Upper lobe of right lung (tissue), 1 donor: ENCODE data around the gene RPUSD4. TPM values are rescaled to one million over a fixed set of nuclear protein-coding genes. Genes with fewer than 3 reads are reported as not detected.
A peak's percentile ranks its signal among the peaks of the same experiment; 100 is the strongest.

Experiments
- ATAC-seq: fragments of 200-7000 bp; cut with Tn5 transposase; one replicate; pipeline ENCODE4 v1.9.1; 2020; ENCODE audit warnings: mild to moderate bottlenecking, moderate library complexity
- DNase-seq: peaks from one replicate; pipeline ENCODE4 v3.0.0-alpha.2; 2020
- H3K27ac ChIP-seq: fragments of 200-600 bp; one replicate; pipeline ENCODE4 v1.8.0; 2022
- H3K27me3 ChIP-seq: fragments of 200-600 bp; one replicate; pipeline ENCODE4 v1.8.0; 2022; ENCODE audit warnings: mild to moderate bottlenecking
- H3K36me3 ChIP-seq: fragments of 200-600 bp; one replicate; pipeline ENCODE4 v1.8.0; 2022
- H3K4me1 ChIP-seq: fragments of 200-600 bp; one replicate; pipeline ENCODE4 v1.8.0; 2022
- H3K4me3 ChIP-seq: fragments of 200-600 bp; one replicate; pipeline ENCODE4 v1.8.0; 2022; ENCODE audit warnings: mild to moderate bottlenecking
- H3K9me3 ChIP-seq: fragments of 200-600 bp; one replicate; pipeline ENCODE4 v1.8.0; 2022
- intact Hi-C: fragments of 100-400 bp; cut with DNase I; formaldehyde crosslinking; loops from one replicate; pipeline ENCODE4 v1.11.0; 2022
- total RNA-seq: library from RNA; stranded (reverse); fragmentation: NEBNext Ultra II Directional; extraction: Animal tissue kit (Norgen Biotek cat#: 25700); gene quantifications from one replicate; pipeline ENCODE4 v1.2.1, GENCODE V29; 2021
- TF ChIP-seq, protein P1 (sequence below): fragments of 200-600 bp; IDR thresholded peaks from one replicate; pipeline ENCODE4 v1.8.0; 2022; ENCODE audit warnings: antibody characterized with exemption
- donor health status: DM: no; HTN: yes; CAD: no; lungs with severe emphysema.

Gene RPUSD4
- total RNA-seq, 1 donor from 2014 or later: 21.6 TPM

DNA sequence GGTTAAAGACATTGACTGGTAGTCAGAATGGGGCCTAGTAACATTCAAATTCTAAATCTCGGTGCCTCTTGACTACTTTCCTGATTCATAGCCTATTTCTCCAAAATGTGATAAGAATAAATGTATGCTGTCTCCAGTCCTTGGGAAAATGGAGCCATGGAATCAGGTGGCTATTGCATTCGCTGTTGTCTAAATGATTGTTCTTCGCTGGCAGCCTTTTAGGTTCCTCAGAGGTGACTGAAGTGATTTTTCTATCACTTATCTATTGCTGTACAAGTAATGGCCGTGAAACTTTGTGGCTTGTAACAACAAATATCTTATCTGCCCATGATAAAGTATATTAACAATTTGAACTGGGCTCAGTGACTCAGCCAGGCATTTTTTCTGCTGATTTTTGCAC is 41.8 kb upstream of the RPUSD4 start:
- Histone ChIP-seq H3K9me3 (no peaks in the 10 kb centered on the region), H3K27me3 (no peaks in the 10 kb centered on the region), H3K4me1 (no peaks in the 10 kb centered on the region), H3K36me3 (peaks cover 76% of the 10 kb centered on the region), H3K4me3 (no peak overlapping the region), H3K27ac (no peak overlapping the region)
- TF ChIP-seq, protein P1, sequence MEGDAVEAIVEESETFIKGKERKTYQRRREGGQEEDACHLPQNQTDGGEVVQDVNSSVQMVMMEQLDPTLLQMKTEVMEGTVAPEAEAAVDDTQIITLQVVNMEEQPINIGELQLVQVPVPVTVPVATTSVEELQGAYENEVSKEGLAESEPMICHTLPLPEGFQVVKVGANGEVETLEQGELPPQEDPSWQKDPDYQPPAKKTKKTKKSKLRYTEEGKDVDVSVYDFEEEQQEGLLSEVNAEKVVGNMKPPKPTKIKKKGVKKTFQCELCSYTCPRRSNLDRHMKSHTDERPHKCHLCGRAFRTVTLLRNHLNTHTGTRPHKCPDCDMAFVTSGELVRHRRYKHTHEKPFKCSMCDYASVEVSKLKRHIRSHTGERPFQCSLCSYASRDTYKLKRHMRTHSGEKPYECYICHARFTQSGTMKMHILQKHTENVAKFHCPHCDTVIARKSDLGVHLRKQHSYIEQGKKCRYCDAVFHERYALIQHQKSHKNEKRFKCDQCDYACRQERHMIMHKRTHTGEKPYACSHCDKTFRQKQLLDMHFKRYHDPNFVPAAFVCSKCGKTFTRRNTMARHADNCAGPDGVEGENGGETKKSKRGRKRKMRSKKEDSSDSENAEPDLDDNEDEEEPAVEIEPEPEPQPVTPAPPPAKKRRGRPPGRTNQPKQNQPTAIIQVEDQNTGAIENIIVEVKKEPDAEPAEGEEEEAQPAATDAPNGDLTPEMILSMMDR: no peak
- no peak for DNase-seq
- intact Hi-C loops: no loop called here
- no peak for ATAC-seq

DNA sequence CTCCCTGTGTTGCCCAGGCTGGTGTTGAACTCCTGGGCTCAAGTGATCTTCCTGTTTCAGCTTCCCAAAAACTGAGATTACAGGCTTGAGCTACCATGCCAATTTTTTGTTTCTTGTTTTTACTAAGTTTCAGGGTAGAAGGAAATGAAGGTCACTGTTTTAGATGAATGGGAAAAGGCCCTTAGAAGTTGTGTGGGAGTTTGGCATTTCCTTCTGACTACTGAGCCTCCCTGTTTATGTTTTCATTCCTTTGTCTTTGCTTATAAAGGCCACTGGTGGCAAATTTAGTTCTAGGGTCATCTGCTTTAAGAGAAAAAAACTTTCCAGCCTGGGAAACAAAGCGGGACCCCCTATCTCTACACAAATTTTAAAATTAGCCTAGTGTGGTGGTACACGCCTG is 35.2 kb upstream of the RPUSD4 start:
- ATAC-seq (no peak), DNase-seq (no peak)
- Histone ChIP-seq H3K36me3 (peaks cover 47% of the 10 kb centered on the region), H3K27ac (no peak overlapping the region), H3K4me3 (no peak overlapping the region), H3K27me3 (no peaks in the 10 kb centered on the region), H3K4me1 (no peaks in the 10 kb centered on the region), H3K9me3 (no peaks in the 10 kb centered on the region)
- TF ChIP-seq, protein P1: no peak
- intact Hi-C loops: no loop called here

DNA sequence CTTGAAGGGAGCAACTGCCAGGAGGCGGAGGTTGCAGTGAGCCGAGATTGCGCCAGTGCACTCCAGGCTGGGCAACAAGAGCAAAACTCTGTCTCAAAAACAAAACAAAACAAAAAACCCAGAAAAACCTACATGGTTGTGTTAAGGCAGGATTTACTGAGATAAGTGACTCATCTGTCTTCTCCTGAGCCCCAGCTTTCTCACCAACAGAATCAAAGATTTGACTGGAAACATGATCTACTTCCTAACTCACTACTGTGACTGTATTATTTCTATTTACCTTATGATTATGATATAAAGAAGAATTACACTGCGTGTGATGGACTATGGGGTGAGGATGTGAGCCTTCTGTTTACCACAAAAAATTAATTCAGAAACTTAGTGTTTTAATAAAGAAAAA is 21.9 kb upstream of the RPUSD4 start:
- intact Hi-C loops: no loop called here

DNA sequence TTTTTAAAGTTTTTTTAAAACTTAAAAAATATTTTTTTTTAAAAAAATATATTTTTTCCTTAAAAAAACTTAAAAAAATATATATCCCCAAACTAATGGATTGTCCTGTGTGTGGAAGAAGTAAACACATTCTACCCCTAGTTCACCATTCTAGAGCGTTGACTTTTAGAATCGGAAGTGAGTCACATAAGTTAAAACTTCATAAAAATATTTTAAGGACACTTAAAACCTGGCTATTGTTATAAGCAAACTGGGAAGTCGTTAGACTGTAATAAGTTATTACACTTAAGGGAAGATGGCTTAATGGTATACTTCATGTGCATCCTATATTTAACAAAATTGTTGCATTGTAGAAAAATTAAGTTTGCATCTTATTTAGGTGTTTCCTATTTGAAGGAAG is 21.2 kb upstream of the RPUSD4 start:
- DNase-seq (no peak), ATAC-seq (no peak)
- H3K9me3 ChIP-seq: no peaks in the 10 kb centered on the region
- no peak overlapping the region for H3K27ac ChIP-seq
- intact Hi-C loops: no loop called here
- peaks cover 14% of the 10 kb centered on the region for H3K36me3 ChIP-seq
- H3K27me3 ChIP-seq: no peaks in the 10 kb centered on the region
- TF ChIP-seq, protein P1: no peak
- H3K4me1 ChIP-seq: no peaks in the 10 kb centered on the region
- H3K4me3 ChIP-seq: no peak overlapping the region

More for the DNA sequence above, 21.9 kb upstream of the RPUSD4 start:
- no peak overlapping the region for H3K4me3 ChIP-seq
- ATAC-seq: no peak
- TF ChIP-seq, protein P1: no peak
- no peaks in the 10 kb centered on the region for H3K9me3 ChIP-seq
- no peaks in the 10 kb centered on the region for H3K4me1 ChIP-seq
- H3K27ac ChIP-seq: no peak overlapping the region
- H3K36me3 ChIP-seq: peaks cover 21% of the 10 kb centered on the region
- no peak for DNase-seq
- H3K27me3 ChIP-seq: no peaks in the 10 kb centered on the region

DNA sequence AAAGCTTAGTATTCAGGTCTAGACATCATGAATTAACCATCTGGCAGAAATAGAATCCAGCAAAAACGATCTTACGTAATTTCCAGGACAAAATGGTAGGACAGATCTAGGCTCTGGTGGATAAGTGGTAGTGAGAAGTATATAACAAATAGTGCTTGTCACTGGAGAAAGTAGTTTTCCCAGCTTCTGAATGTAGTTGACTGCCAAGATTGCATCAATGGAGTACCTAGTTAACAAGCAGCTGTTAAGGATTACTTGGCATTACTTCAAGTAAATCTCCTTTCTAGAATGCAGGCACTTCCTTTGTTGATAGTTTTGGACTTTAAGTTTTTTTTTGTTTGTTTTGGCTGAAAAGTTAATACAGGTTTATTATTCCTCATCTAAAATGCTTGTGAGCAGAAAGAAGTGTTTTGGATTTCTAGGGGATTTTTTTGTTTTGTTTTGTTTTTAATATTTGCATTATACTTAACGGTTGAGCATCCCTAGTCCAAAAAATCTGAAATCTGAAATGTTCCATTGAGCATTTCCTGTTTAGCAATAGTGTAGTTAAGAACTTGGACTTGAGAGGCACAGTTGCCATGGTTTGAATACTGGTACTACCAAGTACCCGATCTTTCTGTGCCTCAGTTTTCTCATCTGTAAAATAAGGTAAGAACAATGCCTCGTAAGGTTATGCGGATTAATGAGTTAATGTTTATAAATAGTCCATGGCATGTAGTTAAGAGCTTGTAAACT is 20.4 kb upstream of the RPUSD4 start:
- no peaks in the 10 kb centered on the region for H3K27me3 ChIP-seq
- TF ChIP-seq, protein P1: no peak
- H3K27ac ChIP-seq: no peak overlapping the region
- ATAC-seq: peak; percentile 86
- DNase-seq: no peak
- peaks cover 13% of the 10 kb centered on the region for H3K36me3 ChIP-seq
- no peaks in the 10 kb centered on the region for H3K4me1 ChIP-seq
- no peaks in the 10 kb centered on the region for H3K9me3 ChIP-seq
- intact Hi-C loops: no loop called here
- no peak overlapping the region for H3K4me3 ChIP-seq
